HG03196 (cell line): ENCODE data around the gene ZNF66.
"Not testable (repeated sequence)": the region's sequence is repeated elsewhere in the genome, so short reads cannot be mapped to it uniquely, and the experiment has no call there.

Source experiments
- ATAC-seq: cut with Tn5 transposase; IDR thresholded peaks from one replicate; pipeline ENCODE4 v1.9.1; 2021; ENCODE audit not compliant: unreplicated experiment

Gene ZNF66

GRCh38 chr19:20776083-20777076 is at the start of gene ZNF66:
ZNF66 (plus strand) TSS chr19:20776304; CDS start chr19:20776448, 144 bp downstream.
- peak; percentile 97 for ATAC-seq

- not testable (repeated sequence) for ATAC-seq
These were observed 25.9 kb upstream of the ZNF66 start for GRCh38 chr19:20750169-20750568.

GRCh38 chr19:20752291-20752690 is 23.8 kb upstream of the ZNF66 start:
- not testable (repeated sequence) for ATAC-seq

GRCh38 chr19:20769225-20769736 is 6.8 kb upstream of the ZNF66 start:
- ATAC-seq: not testable (repeated sequence)

- no peak for ATAC-seq
These were observed 11.7 kb downstream of the ZNF66 start for GRCh38 chr19:20787786-20788185.

GRCh38 chr19:20791806-20792205 is 15.7 kb downstream of the ZNF66 start:
- ATAC-seq: no peak

- not testable (repeated sequence) for ATAC-seq
These were observed 30.5 kb downstream of the ZNF66 start for GRCh38 chr19:20806311-20807262.

- ATAC-seq: no peak
These were observed 64.3 kb downstream of the ZNF66 start for GRCh38 chr19:20840371-20840770.
